Loucy (cell line): ENCODE measurements around the gene THAP4.

Source experiments
- H2AFZ ChIP-seq: fragments of 200-600 bp; sonication (generic); 2 replicates; pipeline ENCODE4 v1.6.0; 2016; ENCODE audit warnings: antibody characterized with exemption, mild to moderate bottlenecking, low read length, moderate library complexity
- H3F3A ChIP-seq: fragments of 200-600 bp; 2 replicates; pipeline ENCODE4 v1.6.0; 2016; ENCODE audit warnings: antibody characterized with exemption, low read depth, mild to moderate bottlenecking
- H3K27me3 ChIP-seq: fragments of 200-600 bp; sonication (generic); 2 replicates; pipeline ENCODE4 v1.6.1; 2014; ENCODE audit warnings: low read length, mild to moderate bottlenecking; ENCODE audit not compliant: insufficient read depth, poor library complexity, severe bottlenecking
- H3K36me3 ChIP-seq: fragments of 200-600 bp; sonication (generic); 2 replicates; pipeline ENCODE4 v1.6.1; 2016; ENCODE audit warnings: low read length; ENCODE audit not compliant: insufficient read depth
- H3K4me1 ChIP-seq: fragments of 200-600 bp; sonication (generic); 2 replicates; pipeline ENCODE4 v1.5.1; 2014; ENCODE audit warnings: low read length, mild to moderate bottlenecking; ENCODE audit not compliant: insufficient read depth, poor library complexity, severe bottlenecking
- H3K4me2 ChIP-seq: fragments of 200-600 bp; sonication (generic); 2 replicates; pipeline ENCODE4 v1.6.0; 2014; ENCODE audit warnings: antibody characterized with exemption, low read length, low read depth, mild to moderate bottlenecking; ENCODE audit not compliant: poor library complexity, severe bottlenecking
- H3K4me3 ChIP-seq: fragments of 200-600 bp; sonication (generic); 2 replicates; pipeline ENCODE4 v1.5.1; 2014; ENCODE audit warnings: low read length, mild to moderate bottlenecking, mixed read lengths; ENCODE audit not compliant: poor library complexity, severe bottlenecking
- H3K79me2 ChIP-seq: fragments of 200-600 bp; sonication (generic); 2 replicates; pipeline ENCODE4 v1.6.1; 2014; ENCODE audit warnings: low read length; ENCODE audit not compliant: insufficient read depth
- H3K9ac ChIP-seq: fragments of 200-600 bp; sonication (generic); 2 replicates; pipeline ENCODE4 v1.6.0; 2014; ENCODE audit warnings: mild to moderate bottlenecking, low read depth, low read length, moderate library complexity; ENCODE audit not compliant: poor library complexity, severe bottlenecking
- H3K9me2 ChIP-seq: fragments of 200-600 bp; sonication (generic); replicated peaks from 2 replicates; pipeline ENCODE4 v1.6.1; 2016; ENCODE audit warnings: low read depth, low read length, mixed read lengths
- H3K9me3 ChIP-seq: fragments of 200-600 bp; sonication (generic); 2 replicates; pipeline ENCODE4 v1.6.1; 2014; ENCODE audit warnings: mild to moderate bottlenecking, antibody characterized with exemption, low read length, low read depth; ENCODE audit not compliant: insufficient read depth
- H4K20me1 ChIP-seq: fragments of 200-600 bp; sonication (generic); 2 replicates; pipeline ENCODE4 v1.6.0; 2014; ENCODE audit warnings: antibody characterized with exemption, low read length, mild to moderate bottlenecking; ENCODE audit not compliant: insufficient read depth, poor library complexity, severe bottlenecking
- EZH2phosphoT487 ChIP-seq: fragments of 200-600 bp; IDR thresholded peaks from 2 replicates; pipeline ENCODE4 v1.6.1; 2018; ENCODE audit warnings: antibody characterized with exemption, mild to moderate bottlenecking, moderate library complexity, borderline replicate concordance
- TF ChIP-seq, protein P1 (sequence below): fragments of 200-600 bp; sonication (generic); conservative IDR thresholded peaks from 2 replicates; pipeline ENCODE4 v1.5.1; 2014; ENCODE audit warnings: mild to moderate bottlenecking, antibody characterized with exemption, low read length

The THAP4 gene

DNA sequence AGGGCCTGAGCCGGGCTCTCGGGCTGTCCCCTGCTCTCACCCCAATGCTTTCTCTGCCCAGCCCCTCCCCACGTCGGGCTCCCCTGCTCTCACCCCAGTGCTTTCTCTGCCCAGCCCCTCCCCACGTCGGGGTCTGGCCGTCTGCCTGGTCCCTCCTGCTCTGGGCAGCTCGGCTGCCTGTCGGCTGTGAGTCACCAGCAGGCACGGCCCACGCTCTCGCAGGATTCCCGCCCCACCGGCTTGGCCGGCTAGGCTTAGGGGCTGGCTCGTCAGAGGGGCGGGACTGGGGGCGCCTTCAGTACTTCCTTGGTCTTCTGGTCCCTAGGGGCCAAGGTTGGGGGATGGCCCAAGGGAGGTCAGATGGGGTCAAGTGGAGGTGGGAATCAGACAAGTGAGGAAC lies 75.1 kb downstream of the THAP4 start:
- H3K27me3 ChIP-seq, result no peaks in the 10 kb centered on the region
- H3K9ac ChIP-seq, result no peak overlapping the region
- no peaks in the 10 kb centered on the region for H3K79me2 ChIP-seq
- no peak overlapping the region for H3K4me2 ChIP-seq
- no peaks in the 10 kb centered on the region for H4K20me1 ChIP-seq
- no peak for TF ChIP-seq EZH2phosphoT487
- TF ChIP-seq, protein P1, sequence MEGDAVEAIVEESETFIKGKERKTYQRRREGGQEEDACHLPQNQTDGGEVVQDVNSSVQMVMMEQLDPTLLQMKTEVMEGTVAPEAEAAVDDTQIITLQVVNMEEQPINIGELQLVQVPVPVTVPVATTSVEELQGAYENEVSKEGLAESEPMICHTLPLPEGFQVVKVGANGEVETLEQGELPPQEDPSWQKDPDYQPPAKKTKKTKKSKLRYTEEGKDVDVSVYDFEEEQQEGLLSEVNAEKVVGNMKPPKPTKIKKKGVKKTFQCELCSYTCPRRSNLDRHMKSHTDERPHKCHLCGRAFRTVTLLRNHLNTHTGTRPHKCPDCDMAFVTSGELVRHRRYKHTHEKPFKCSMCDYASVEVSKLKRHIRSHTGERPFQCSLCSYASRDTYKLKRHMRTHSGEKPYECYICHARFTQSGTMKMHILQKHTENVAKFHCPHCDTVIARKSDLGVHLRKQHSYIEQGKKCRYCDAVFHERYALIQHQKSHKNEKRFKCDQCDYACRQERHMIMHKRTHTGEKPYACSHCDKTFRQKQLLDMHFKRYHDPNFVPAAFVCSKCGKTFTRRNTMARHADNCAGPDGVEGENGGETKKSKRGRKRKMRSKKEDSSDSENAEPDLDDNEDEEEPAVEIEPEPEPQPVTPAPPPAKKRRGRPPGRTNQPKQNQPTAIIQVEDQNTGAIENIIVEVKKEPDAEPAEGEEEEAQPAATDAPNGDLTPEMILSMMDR, result no peak
- H3F3A ChIP-seq, result no peaks in the 10 kb centered on the region
- no peaks in the 10 kb centered on the region for H3K9me2 ChIP-seq
- H3K36me3 ChIP-seq, result no peaks in the 10 kb centered on the region
- H2AFZ ChIP-seq, result no peak overlapping the region
- no peaks in the 10 kb centered on the region for H3K4me1 ChIP-seq
- H3K9me3 ChIP-seq, result peaks cover 1% of the 10 kb centered on the region; the same call in 1 of the 2 replicates
- no peak overlapping the region for H3K4me3 ChIP-seq

DNA sequence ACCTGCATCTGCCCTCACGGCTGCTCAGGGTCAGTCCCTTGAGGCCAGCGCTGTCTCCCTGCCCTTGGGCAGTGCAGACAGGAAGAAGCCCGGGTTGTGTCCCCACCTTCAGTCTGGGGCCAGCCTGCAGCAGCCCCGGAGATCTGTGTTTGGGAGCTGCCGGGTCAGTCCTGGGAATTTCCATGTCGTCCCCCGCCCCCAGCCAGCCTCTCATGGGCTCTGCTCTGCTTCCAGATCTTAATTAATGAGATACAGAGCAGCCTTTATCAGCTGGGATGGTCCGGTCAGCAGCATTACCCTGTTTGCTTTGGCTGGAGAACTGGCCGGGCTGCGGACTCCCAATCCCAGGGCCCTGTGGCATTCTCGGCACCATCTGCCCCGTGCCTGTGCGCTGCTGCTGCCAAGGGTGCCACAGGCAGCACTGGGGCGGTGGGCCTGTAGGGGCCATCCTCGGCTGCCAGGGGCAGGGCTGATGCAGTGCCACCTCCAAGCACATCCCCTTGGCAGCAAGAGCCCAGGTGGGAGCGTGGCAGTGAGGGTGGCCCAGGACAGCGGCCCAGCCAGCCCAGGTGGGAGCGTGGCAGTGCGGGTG lies 76.0 kb downstream of the THAP4 start:
- H3K4me1 ChIP-seq, result peaks cover 1% of the 10 kb centered on the region

DNA sequence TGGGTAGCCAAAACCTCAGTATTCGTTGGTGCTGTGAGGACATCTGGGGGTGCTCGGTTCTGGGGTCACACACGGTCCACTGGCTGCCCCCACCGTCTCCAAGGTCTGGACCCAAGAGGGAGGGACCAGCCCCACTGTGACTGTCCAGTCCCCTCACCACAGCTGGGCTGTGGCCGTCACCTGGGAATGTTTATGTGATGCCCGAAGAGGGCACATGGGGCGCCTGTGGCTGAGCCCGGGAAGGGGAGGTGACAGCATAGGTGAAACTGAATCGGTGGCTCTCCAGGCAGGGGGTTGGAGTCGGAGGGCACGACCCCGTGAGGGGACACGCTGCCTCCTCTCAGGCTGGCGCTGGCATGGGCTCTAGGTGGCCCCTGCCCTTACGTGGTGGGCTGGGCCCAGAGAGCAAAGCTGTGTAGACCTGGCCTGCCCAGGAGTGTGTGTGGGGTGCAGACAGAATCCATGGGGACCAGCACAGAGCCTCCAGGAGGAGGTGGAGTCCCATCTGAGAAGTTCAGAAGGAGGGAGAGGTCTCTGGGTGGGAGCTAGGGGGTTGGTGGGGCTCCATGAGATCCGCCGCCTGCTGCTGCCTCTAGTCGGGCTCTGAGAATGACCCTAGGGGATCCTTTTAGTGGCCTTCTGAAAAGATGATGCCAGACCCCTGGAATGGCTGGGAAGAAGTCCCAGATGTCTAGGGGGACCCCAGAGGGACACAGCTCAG lies 76.6 kb downstream of the THAP4 start:
- Histone ChIP-seq H3K79me2 (no peaks in the 10 kb centered on the region), H3K4me2 (no peak overlapping the region), H3K9ac (no peak overlapping the region), H3F3A (no peaks in the 10 kb centered on the region), H4K20me1 (no peaks in the 10 kb centered on the region), H3K27me3 (no peaks in the 10 kb centered on the region), H3K9me3 (peaks cover 6% of the 10 kb centered on the region; the same call in 1 of the 2 replicates), H3K4me3 (no peak overlapping the region), H3K4me1 (peaks cover 6% of the 10 kb centered on the region), H3K36me3 (no peaks in the 10 kb centered on the region), H3K9me2 (no peaks in the 10 kb centered on the region), H2AFZ (no peak overlapping the region)
- TF ChIP-seq, protein P1, result no peak
- no peak for TF ChIP-seq EZH2phosphoT487

More for the DNA sequence above, 76.0 kb downstream of the THAP4 start:
- Histone ChIP-seq H3K79me2 (no peaks in the 10 kb centered on the region), H3K4me2 (no peak overlapping the region), H2AFZ (no peak overlapping the region), H3K36me3 (no peaks in the 10 kb centered on the region), H3K9me2 (no peaks in the 10 kb centered on the region), H4K20me1 (no peaks in the 10 kb centered on the region), H3K27me3 (no peaks in the 10 kb centered on the region), H3K9ac (no peak overlapping the region), H3K9me3 (peaks cover 6% of the 10 kb centered on the region; the same call in 1 of the 2 replicates), H3F3A (no peaks in the 10 kb centered on the region), H3K4me3 (no peak overlapping the region)
- TF ChIP-seq EZH2phosphoT487, result no peak
- TF ChIP-seq, protein P1, result no peak
